Endothelial cell of umbilical vein (primary cell): ENCODE measurements around the gene CCL1. TPM values are rescaled to one million over a fixed set of nuclear protein-coding genes. Genes with fewer than 3 reads are reported as not detected.

Source experiments
- BruUV-seq: library from RNA; stranded (reverse); fragments of 400-500 nt; replicated peaks from 2 replicates; lab custom pipeline; 2021; lab: Mats Ljungman, UMichigan
- CTCF ChIA-PET: fragments of 300-600, 350-600 bp; sonication (Branson Sonifier 250); formaldehyde crosslinking; loops from one replicate; lab custom pipeline; 2021; ENCODE audit warnings: antibody characterized with exemption, inconsistent platforms; lab: Charles Lee
- POLR2A ChIA-PET: fragments of 300-600, 350-600 bp; sonication (Branson Sonifier 250); formaldehyde crosslinking; loops from one replicate; lab custom pipeline; 2021; ENCODE audit warnings: antibody characterized with exemption, inconsistent platforms; lab: Charles Lee
- DNase-seq: peaks from one replicate; pipeline ENCODE4 v3.0.0-alpha.2; 2011; ENCODE audit warnings: low read depth, low spot score
- FAIRE-seq: peaks from 2 replicates; lab custom pipeline; 2011; peaks lifted over from hg19 to GRCh38; lab: Jason Lieb, UNC
- H2AFZ ChIP-seq: 2 replicates; pipeline ENCODE4 v1.6.0; 2012; ENCODE audit warnings: low read depth, low read length, control low read depth, inconsistent platforms
- H3K27ac ChIP-seq: 2 replicates; pipeline ENCODE4 v1.5.1; 2011; ENCODE audit warnings: low read depth, mild to moderate bottlenecking, control low read depth, low read length, moderate library complexity; ENCODE audit not compliant: insufficient read depth
- H3K27me3 ChIP-seq, 2 experiments: 2 replicates each; pipeline versions ENCODE4 v1.6.0 to v1.6.1; 2011; ENCODE audit warnings: low read length in 2 of 2, mixed read lengths in 1 of 2; ENCODE audit not compliant: control insufficient read depth in 2 of 2, insufficient read depth in 2 of 2
- H3K36me3 ChIP-seq, 2 experiments: 2 replicates in 1 of 2; 3 replicates in 1 of 2; pipeline ENCODE4 v1.5.1; 2011; ENCODE audit warnings: low read length in 2 of 2, mild to moderate bottlenecking in 1 of 2, moderate library complexity in 1 of 2; ENCODE audit not compliant: control insufficient read depth in 2 of 2, insufficient read depth in 2 of 2; ENCODE audit errors: extremely low read depth in 1 of 2
- H3K4me1 ChIP-seq: 3 replicates; pipeline ENCODE4 v1.5.1; 2011; ENCODE audit warnings: mild to moderate bottlenecking, low read length; ENCODE audit not compliant: control insufficient read depth, insufficient read depth; ENCODE audit errors: extremely low read depth
- H3K4me2 ChIP-seq: 2 replicates; pipeline ENCODE4 v1.6.1; 2011; ENCODE audit warnings: low read length, control low read depth, mixed read lengths; ENCODE audit not compliant: insufficient read depth
- H3K4me3 ChIP-seq, 3 experiments: fragments of 200-600 bp in 1 of 3; sonication (generic), shearing (Covaris generic) in 1 of 3; replicated peaks in 1 of 3; 2 replicates each; pipeline ENCODE4 v1.5.1; 2011 to 2016; ENCODE audit warnings: control low read depth in 3 of 3, low read length in 3 of 3, mild to moderate bottlenecking in 2 of 3, inconsistent platforms in 1 of 3, low read depth in 1 of 3, moderate library complexity in 1 of 3; ENCODE audit not compliant: insufficient read depth in 1 of 3
- H3K79me2 ChIP-seq: 2 replicates; pipeline ENCODE4 v1.6.0; 2012; ENCODE audit warnings: low read length, inconsistent platforms; ENCODE audit not compliant: control insufficient read depth, insufficient read depth
- H3K9ac ChIP-seq: replicated peaks from 2 replicates; pipeline ENCODE3; 2011; ENCODE audit warnings: low read length, control low read depth; ENCODE audit not compliant: insufficient read depth; ENCODE audit errors: extremely low read depth
- H3K9me1 ChIP-seq: replicated peaks from 3 replicates; pipeline ENCODE4 v1.6.0; 2011; ENCODE audit warnings: mild to moderate bottlenecking, low read length; ENCODE audit not compliant: control insufficient read depth, insufficient read depth; ENCODE audit errors: extremely low read depth
- H3K9me3 ChIP-seq: replicated peaks from 2 replicates; pipeline ENCODE4 v1.5.1; 2012; ENCODE audit warnings: low read length, inconsistent platforms; ENCODE audit not compliant: control insufficient read depth, insufficient read depth
- H4K20me1 ChIP-seq: replicated peaks from 2 replicates; pipeline ENCODE3; 2011; ENCODE audit warnings: mild to moderate bottlenecking, low read length; ENCODE audit not compliant: control insufficient read depth, insufficient read depth; ENCODE audit errors: extremely low read depth
- CTCF ChIP-seq, 2 donors: IDR thresholded peaks; 1 replicate in 1 of 2; 2 replicates in 1 of 2; pipeline ENCODE4 v1.5.1; 2011; ENCODE audit warnings: low read length in 2 of 2, mild to moderate bottlenecking in 2 of 2, moderate library complexity in 2 of 2, control low read depth in 1 of 2, inconsistent platforms in 1 of 2, low read depth in 1 of 2; ENCODE audit not compliant: insufficient read depth in 1 of 2; ENCODE audit errors: extremely low read depth in 1 of 2
- EZH2 ChIP-seq: IDR thresholded peaks from 2 replicates; pipeline ENCODE4 v1.6.1; 2012; ENCODE audit warnings: borderline replicate concordance, low read depth, mild to moderate bottlenecking, moderate library complexity, low read length, inconsistent platforms; ENCODE audit not compliant: severe bottlenecking
- FOS ChIP-seq: IDR thresholded peaks from 2 replicates; pipeline ENCODE4 v1.6.1; 2011; ENCODE audit warnings: mild to moderate bottlenecking, low read length, moderate library complexity, borderline replicate concordance; ENCODE audit not compliant: insufficient read depth
- GATA2 ChIP-seq: IDR thresholded peaks from 2 replicates; pipeline ENCODE4 v1.7.0; 2011; ENCODE audit warnings: low read depth, mild to moderate bottlenecking, moderate library complexity, mixed read lengths, low read length; ENCODE audit not compliant: insufficient read length, insufficient read depth
- JUN ChIP-seq: IDR thresholded peaks from 2 replicates; pipeline ENCODE4 v1.6.1; 2011; ENCODE audit warnings: borderline replicate concordance, low read depth; ENCODE audit not compliant: insufficient read length, insufficient read depth
- MYC ChIP-seq: IDR thresholded peaks from one replicate; pipeline ENCODE4 v1.6.1; 2011; ENCODE audit warnings: mild to moderate bottlenecking, low read depth, low read length
- POLR2A ChIP-seq: IDR thresholded peaks from 2 replicates; pipeline ENCODE4 v1.6.1; 2012; ENCODE audit warnings: low read depth, mild to moderate bottlenecking, control low read depth, low read length
- POLR2AphosphoS5 ChIP-seq: IDR thresholded peaks from 2 replicates; pipeline ENCODE4 v1.6.1; 2012; ENCODE audit warnings: low read depth, mild to moderate bottlenecking, control low read depth, low read length, moderate library complexity; ENCODE audit not compliant: insufficient read depth
- dilution Hi-C: fragments of 300-500 bp; cut with MboI; formaldehyde crosslinking; loops from one replicate; pipeline ENCODE4 v1.15.0; 2019; ENCODE audit warnings: low sequenced_read_pairs; ENCODE audit not compliant: extremely low pct_ligation_motif_present
- intact Hi-C: fragments of 100-400 bp; cut with micrococcal nuclease; formaldehyde crosslinking; loops from one replicate; pipeline ENCODE4 v1.10.0; 2022
- polyA plus RNA-seq, 4 experiments: library from polyadenylated mRNA; depleted of rRNA in 3 of 4; stranded (reverse) in 3 of 4; unstranded in 1 of 4; fragments of >200 nt; gene quantifications; 2 replicates each; pipeline versions ENCODE4 v1.2.1 to v1.2.3, GENCODE V29; 2011 to 2012; ENCODE audit warnings: missing spikeins in 1 of 4
- total RNA-seq: library from RNA; stranded (reverse); gene quantifications from 2 replicates; pipeline ENCODE4 v1.2.3, GENCODE V29; 2021

Gene CCL1
- total and polyA plus RNA-seq, 2 donors (not counting 3 experiments of a cell fraction or from before 2014, with no cell fraction given): not detected

GRCh38 chr17:34371405-34372100 is 8.5 kb upstream of the CCL1 start:
- ChIA-PET POLR2A (no interaction called here), CTCF (interaction anchor here (2.4 kb wide), 1 partner anchor 10 kb away, joined by 16 read pairs; no protein-coding TSS in a partner anchor)
- Histone ChIP-seq H3K9me1 (no peaks in the 10 kb centered on the region), H3K9ac (no peak overlapping the region), H3K36me3 (no peaks in the 10 kb centered on the region), H4K20me1 (no peaks in the 10 kb centered on the region), H2AFZ (no peak overlapping the region), H3K4me2 (no peak overlapping the region), H3K27ac (no peak overlapping the region), H3K9me3 (no peaks in the 10 kb centered on the region), H3K27me3 (peaks cover 0 to 2% of the 10 kb centered on the region in 2 experiments), H3K4me1 (peaks cover 4% of the 10 kb centered on the region), H3K79me2 (no peaks in the 10 kb centered on the region), H3K4me3 (no peak overlapping the region)
- dilution Hi-C loops: no loop called here
- no TSS peak for BruUV-seq
- intact Hi-C loops: no loop called here
- no peak for TF ChIP-seq CTCF (IDR thresholded peaks at IDR 0.05; ENCODE audit: extremely low read depth in 1 of 2, insufficient read depth in 1 of 2, low read depth in 1 of 2, low read length in 2 of 2)
- no peak for TF ChIP-seq MYC
- DNase-seq (no peak), FAIRE-seq (no peak)

- no peak overlapping the region for H3K27ac ChIP-seq
- TF ChIP-seq FOS (no peak), JUN (no peak), GATA2 (no peak), EZH2 (no peak), POLR2AphosphoS5 (no peak), POLR2A (no peak), MYC (no peak)
- H3K4me3 ChIP-seq: no peak overlapping the region
- H3K79me2 ChIP-seq: no peaks in the 10 kb centered on the region
- ChIA-PET CTCF (interaction anchor here (2.4 kb wide), 1 partner anchor 9 kb away, joined by 16 read pairs; no protein-coding TSS in a partner anchor), POLR2A (no interaction called here)
- no peak for FAIRE-seq
- no TSS peak for BruUV-seq
- H3K9me3 ChIP-seq: no peaks in the 10 kb centered on the region
- H3K4me2 ChIP-seq: no peak overlapping the region
- no peak overlapping the region for H2AFZ ChIP-seq
- H3K9ac ChIP-seq: no peak overlapping the region
- no peaks in the 10 kb centered on the region for H3K9me1 ChIP-seq
- H3K36me3 ChIP-seq: no peaks in the 10 kb centered on the region
- peaks cover 0 to 2% of the 10 kb centered on the region in 2 experiments for H3K27me3 ChIP-seq
- dilution Hi-C loops (no loop called here), intact Hi-C loops (no loop called here)
- no peak for DNase-seq
- H4K20me1 ChIP-seq: no peaks in the 10 kb centered on the region
- H3K4me1 ChIP-seq: peaks cover 8% of the 10 kb centered on the region
Observed at GRCh38 chr17:34370997-34371395, 8.0 kb upstream of the CCL1 start.
